HG02970 (cell line): ENCODE results near the gene RSPH1.

ENCODE experiments used
- ATAC-seq: cut with Tn5 transposase; IDR thresholded peaks from one replicate; pipeline ENCODE4 v1.9.1; 2021; ENCODE audit warnings: mild to moderate bottlenecking, moderate library complexity, moderate number of reproducible peaks; ENCODE audit not compliant: unreplicated experiment, low FRiP score

Gene RSPH1

GRCh38 chr21:42433946-42434551 is 62.0 kb downstream of the RSPH1 start:
- ATAC-seq, result no peak

DNA sequence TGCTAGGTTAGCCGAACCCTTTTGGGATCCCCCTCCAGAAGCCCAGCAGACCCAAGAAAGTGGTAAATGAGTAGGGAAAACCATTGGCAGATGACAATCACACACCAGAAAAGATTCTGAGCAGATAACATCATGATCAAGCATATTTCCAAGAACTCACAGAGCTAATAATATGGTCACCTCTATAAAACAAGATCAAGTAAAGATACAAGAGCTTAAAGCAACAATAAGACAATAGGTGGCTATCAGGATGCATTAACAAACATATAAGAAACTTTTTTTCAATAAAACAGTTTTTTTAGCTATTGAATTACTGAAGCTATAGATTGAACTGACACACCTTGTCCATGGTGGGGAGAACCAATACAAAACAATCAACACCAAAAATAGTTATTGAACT is 63.3 kb downstream of the RSPH1 start:
- ATAC-seq, result no peak

GRCh38 chr21:42431196-42431595 is 64.8 kb downstream of the RSPH1 start:
- ATAC-seq, result no peak

DNA sequence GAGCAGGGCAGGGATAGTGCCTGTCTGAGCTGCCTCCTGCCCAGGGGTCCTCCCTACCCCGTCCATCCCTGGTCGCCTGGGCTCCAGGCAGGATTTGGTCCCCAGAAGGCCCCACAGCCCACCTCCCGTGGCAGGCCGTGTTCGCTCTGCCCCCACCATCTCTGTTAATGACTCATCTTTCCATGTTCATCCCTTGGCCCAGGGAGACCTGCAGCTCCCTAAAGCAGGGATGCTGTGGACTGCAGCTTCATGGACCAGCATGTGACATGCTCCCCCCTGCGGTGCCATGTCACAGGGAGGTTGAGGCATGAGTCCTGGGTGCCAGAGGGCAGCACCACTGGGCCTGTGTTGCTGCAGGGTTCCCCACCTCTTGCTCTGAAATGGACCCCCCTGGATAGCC is 65.5 kb downstream of the RSPH1 start:
- no peak for ATAC-seq

DNA sequence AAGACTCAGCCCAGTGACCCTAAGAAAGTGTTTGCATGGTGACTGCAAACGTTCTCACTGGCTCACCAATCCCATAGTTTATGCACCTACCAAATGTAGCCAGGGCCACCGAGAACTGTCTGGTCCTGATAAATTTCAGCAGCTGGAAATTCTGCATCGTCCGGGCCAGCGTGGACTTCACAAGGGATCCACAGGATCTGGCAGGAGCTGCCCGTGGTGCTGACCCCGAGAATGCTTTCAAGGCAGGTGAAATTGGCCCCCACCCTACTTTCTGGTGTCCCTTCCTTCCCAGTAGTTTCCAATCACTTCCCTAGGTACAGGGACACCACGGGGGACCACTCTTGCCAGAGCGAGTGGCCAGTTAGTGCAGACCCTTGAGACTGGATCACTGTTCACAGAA is 66.2 kb downstream of the RSPH1 start:
- no peak for ATAC-seq

DNA sequence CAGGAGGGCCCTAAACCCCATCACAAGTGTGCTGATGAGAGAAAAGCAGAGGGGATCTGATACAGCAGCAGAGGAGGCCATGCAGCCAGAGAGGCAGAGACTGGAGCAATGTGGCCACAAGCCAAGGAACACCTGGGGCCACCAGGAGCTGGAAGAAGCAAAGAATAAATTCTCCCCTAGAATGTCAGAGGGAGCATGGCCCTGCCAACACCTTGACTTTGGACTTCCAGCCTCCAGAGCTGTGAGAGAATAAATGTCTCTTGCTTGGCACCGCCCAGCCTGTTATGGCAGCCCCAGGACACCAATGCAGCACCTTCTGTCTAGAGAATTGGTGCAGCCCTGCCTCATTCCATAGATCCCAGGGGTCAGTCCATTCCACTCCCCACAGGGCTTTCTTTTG is 67.0 kb downstream of the RSPH1 start:
- ATAC-seq, result no peak

GRCh38 chr21:42427809-42428419 is 68.1 kb downstream of the RSPH1 start:
- ATAC-seq, result no peak

GRCh38 chr21:42426876-42427480 is 69.0 kb downstream of the RSPH1 start:
- no peak for ATAC-seq

DNA sequence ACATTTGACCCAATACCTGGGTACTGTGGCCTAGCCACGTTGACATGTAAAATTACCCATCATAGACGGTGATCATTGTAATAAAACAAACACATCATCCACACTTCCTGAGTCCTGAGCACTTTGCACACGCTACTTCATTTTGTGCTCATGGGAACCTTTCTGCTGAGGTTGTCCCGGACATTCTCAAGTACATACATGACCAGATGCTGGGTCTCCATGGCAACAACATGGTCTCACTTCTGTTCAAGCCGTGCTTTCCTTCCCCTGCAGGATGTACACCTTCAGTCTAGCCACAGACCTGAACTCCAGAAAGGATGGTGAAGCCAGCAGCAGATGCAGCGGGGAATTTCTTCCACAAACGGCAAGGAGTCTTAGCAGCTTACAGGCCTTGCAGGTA is 69.6 kb downstream of the RSPH1 start:
- ATAC-seq, result no peak

- ATAC-seq, result no peak
Observed at GRCh38 chr21:42425591-42425990, 70.4 kb downstream of the RSPH1 start.

DNA sequence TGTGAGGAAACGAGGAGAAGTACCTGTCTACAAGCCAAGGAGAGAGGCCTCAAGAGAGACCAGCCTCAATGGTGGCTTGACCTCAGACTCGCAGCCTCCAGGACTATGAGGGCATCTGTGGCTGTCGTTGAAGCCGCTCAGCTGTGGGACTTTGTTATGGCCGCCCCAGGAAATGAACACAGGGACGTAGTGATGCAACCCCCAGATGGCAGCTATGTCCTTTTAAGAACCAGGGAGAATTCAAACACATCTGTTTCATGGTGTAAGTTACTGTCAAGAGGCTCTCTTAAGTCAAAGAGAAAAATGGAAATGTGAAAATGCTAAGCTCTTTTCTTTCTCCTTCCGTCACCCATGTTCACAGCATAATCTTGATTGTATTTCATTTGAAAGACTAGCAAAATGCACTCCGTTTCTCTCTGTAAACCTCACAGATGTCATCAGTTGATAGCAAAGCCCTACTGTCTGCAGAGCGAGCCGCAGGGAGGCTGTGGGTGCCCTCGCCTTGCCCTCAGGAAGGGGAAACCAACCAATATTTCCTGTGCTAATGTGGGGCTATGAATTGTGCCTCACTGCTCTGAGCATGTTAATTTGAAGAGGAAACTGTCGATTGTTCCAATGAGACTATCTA is 71.0 kb downstream of the RSPH1 start:
- ATAC-seq, result no peak

DNA sequence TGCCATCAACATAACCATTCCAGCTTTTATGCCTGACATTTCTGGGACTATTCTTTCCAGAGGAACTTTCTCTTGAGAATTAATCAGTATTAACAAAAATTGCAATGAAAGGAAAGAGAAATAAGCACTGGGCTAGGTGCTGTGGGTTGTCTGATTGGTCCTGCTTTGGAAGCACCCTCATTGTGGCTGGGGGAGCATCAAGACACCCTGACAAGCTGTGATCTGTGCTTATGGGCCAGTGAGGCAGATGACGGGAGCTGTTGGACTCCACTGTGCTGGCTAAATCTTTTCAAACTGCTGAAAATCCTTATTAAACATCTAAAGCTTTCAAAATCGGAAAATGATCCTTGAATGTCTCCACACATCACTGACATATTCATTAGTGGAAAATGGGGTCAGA is 72.3 kb downstream of the RSPH1 start:
- ATAC-seq, result no peak

- ATAC-seq, result no peak
Observed at GRCh38 chr21:42423197-42423675, 72.8 kb downstream of the RSPH1 start.
